Measurements from ENCODE around the gene PLCB2.
A peak's percentile ranks its signal among the peaks of the same experiment; 100 is the strongest.

The PLCB2 gene

DNA sequence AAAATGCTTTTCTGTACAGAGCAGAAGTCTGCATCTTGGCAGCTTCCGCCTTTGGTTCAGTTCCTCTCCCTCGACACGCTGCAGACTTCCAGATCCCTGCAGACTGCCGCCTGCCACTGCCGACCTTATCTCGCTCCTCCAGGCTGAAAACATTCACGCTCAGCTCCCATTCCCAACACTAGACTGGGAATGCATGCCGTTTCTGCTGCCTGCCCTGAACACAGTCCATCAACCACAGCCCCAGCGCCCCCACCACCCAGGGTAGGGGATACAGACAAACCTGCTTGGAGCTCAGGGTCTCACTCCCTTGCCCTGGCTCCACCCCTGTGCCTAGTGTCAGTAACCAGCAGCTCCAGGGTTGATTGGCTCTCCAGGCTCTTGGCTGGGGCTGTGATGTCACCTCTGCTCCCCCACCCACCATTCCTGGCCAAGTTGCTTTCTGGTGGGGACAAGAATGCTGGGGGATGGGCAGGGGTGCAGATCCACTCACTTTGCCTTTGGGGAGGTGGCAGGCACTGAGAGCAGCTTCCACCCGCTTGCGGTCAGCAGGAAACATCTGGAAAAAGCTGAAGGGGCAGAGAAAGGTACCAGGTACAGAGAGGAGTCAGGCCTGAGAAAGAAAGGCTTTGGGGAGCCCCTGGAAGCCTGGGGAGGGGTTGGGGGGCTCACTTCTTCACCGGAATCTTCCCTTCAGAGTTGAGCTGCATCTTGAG is 6.1 kb downstream of the PLCB2 start:
- DNase-seq: no peak

GRCh38 chr15:40300771-40301170 is 7.0 kb downstream of the PLCB2 start:
- no peak for DNase-seq

GRCh38 chr15:40300367-40300766 is 7.4 kb downstream of the PLCB2 start:
- no peak for DNase-seq

DNA sequence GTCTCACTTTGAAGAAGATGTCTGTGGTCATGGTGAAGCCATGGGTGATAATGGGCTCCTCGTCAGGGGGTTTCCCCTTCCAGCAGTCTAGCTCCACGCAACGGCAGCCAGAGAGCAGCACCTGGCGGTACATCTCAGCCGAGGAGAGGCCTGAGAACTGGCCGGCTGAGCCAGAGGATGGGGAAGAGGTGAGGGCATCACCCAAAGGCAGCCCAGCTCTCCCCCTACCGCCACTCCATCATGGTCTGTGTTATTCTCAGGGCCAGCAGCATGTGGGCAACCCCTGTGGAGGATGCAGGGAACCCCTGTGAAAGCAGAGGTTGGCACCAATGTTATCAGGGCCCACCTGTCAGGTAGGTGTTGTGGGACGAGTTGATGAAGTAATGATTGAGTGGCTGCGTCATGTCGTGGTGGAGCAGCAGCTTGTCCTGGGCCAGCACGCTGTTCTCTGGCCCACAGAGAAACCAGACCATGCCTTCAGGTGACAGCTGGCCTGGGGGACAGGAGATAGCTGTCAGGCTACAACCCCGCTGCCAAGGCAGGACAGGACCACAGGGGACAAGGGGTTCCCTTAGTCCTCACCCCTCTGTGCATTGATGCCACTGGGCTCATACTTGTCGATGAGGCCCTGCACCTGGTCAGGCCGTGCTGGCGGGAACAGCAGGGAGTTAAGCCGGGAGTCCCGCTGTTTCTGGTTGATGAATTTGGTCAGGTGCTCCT is 9.4 kb downstream of the PLCB2 start:
- DNase-seq: no peak

DNA sequence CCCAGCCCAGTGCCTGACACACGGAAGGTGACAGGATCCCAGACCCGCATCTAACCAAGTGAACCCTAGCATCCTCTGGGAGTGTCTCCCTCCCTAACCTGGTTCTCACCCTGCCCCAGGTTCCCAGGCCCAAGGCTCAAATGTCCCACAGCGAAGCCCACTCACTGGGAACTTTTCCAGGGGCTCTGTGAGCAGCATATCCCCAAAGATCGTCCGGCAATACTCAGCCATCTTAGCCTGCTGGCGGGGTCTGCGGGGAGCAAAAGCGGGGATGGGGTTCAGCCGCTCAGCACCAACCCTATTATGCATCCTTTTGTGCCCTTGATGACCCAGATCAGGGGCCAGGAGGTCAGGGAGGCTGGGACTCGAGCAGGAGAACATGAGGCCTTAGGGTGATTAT is 10.4 kb downstream of the PLCB2 start:
- DNase-seq: no peak

GRCh38 chr15:40296561-40297230 is 11.0 kb downstream of the PLCB2 start:
- no peak for DNase-seq

GRCh38 chr15:40295877-40296560 is 11.7 kb downstream of the PLCB2 start:
- no peak for DNase-seq

- DNase-seq: no peak
Measured at GRCh38 chr15:40295297-40295696, 12.4 kb downstream of the PLCB2 start.

- DNase-seq: no peak
Measured at GRCh38 chr15:40293905-40294895, 13.5 kb downstream of the PLCB2 start.

DNA sequence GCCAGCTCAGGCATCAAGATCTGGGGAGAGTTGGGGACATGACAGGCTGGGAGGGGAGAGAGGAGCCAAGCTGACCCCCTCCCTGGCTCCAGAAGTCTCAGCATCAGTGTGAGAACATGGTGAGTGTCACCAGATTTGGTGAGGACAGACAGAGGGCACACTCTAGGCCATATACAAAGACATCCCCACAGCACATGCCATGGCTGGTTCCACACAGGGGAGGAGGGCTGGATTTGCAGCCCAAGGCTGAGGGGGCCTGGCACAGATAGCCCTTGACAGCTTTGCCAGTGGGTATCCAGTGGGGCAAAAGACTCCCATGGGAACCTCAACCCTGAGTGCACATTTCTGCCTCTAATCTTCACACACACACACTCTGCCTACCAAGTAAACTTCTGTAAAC is 14.7 kb downstream of the PLCB2 start:
- DNase-seq: no peak

GRCh38 chr15:40292246-40292645 is 15.5 kb downstream of the PLCB2 start:
- no peak for DNase-seq

DNA sequence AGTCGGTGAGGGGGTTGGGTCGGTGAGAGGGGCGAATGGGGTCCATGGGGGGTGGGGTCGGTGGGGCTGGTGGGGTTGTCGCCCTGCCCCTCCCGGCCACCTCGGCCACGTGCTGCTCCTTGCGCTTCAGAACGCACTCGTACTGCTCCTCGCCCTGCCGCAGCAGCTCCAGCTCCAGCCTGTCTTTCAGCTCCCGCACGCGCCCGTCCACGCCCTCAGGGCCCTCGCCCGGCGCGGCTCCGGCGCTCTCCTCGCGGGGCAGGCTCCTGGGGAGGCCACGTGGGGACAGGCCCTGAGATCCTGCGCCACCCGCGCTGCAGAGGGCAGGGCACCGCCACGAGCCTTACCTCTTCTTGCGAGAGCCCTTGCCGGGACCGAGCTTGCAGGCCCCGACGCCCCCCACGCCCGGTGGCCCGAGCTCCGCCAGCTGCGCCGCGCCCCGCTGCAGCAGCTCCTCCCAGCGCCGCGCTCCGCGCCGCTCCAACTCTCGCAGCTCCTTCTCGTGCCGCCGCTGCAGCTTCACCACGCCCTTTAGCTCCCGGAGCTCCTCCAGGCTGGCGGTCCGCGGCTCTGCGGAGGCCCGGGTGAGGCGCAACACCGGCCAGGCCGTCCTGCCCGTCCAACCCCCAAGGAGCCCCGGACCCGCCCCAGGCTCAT is 16.7 kb downstream of the PLCB2 start:
- peak; percentile 44 for DNase-seq

DNA sequence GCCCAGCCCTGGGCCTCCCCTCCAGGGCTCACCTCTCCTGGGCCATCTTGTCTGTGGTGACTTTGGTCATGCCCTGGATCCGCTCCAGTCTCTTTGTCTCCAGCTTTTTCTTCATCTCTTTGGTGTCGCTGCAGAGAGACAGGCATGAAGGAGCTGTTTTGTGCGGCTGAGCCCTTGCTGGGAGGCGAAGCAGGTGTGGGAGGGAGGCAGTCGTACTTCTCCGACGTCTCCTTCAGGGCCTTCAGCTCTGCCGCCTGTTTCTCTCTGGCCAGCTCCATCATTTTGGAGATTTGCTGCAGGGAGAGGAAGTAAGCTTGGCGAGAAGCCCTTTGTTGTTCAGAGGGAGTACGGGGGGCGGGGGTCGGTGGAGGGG is 17.2 kb downstream of the PLCB2 start:
- DNase-seq: no peak

- DNase-seq: no peak
Measured at GRCh38 chr15:40289140-40289775, 18.5 kb downstream of the PLCB2 start.

GRCh38 chr15:40287968-40288367 is 19.8 kb downstream of the PLCB2 start:
- no peak for DNase-seq

DNA sequence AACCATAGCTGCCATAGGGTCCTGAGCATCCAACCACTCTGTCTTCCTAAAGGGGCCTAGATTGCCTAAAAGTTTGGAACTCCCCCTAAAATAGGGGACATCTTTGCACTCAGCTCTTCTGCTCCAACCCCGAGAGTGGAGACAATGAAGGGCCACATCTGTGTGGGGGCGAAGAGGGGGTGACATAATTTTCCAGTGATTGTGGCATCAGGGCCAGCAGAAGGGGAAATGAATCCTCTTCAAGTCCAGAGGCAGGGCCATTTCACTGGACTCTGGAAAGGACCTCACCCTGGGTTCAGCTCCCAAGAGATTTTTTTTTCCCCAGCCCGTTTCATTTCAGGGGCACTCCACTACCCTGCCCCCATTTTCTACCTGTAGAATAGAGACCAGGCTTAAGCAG is 20.2 kb downstream of the PLCB2 start:
- no peak for DNase-seq

- no peak for DNase-seq
Measured at GRCh38 chr15:40286794-40287193, 20.9 kb downstream of the PLCB2 start.

DNA sequence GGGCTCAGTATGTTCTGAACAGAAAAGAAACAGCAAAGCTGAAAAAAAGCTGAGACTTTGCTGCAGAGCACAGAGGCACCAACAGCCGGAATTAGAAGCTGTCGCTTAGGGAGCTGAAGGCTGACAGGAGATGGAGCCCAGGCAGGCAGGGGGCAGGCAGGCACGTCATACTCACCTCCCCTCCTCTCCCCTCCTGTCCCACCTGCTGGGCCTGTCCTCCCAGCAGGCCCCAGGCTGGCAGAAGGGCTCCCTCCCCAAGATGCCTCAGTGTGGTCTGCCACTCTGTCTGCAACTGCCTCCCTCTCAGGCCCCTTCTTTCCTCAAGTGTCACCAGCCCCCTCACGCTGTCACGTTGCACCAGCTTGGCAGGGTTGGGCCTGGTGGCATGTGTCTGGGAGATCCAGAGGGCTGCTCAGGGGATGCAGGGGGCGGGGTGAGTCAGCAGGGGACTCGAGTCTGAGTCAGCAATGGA is 21.6 kb downstream of the PLCB2 start:
- DNase-seq: no peak

DNA sequence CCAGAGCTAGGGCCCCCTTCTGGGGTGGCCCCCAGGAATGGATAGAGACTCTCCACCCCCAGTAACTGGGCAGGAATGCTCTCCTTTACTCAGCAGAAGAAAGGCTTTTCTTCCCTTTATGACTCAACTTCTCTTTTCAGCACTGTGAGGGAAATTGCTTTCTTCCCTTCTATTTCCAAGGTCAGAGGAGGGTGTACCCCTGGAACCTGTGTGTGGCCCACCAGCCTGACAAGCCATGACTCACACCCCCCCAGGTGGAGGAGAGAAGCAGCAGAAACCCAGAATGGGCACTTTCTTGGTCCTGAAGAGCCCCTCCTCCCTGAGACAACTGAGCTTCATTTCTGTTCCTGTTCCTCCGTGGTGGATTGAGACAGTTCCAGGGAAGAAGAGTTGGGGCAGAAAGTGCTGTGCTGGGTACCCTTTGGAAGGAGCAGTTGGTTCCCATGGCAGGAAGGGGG is 22.2 kb downstream of the PLCB2 start:
- DNase-seq: peak; percentile 20

GRCh38 chr15:40285151-40285550 is 22.6 kb downstream of the PLCB2 start:
- DNase-seq: peak; percentile 34

All from fibroblast of skin of right quadriceps (primary cell).